Measurements from ENCODE around the gene PRSS56. TPM values are rescaled to one million over a fixed set of nuclear protein-coding genes. Genes with fewer than 3 reads are reported as not detected.

The PRSS56 gene
- total and polyA plus RNA-seq, 2 of the 13 experiments (the other 11 are each of a cell fraction or from before 2014, with no cell fraction given): not detected

GRCh38 chr2:232521959-232522622 lies 1.9 kb downstream of the PRSS56 start:
- FAIRE-seq (no peak), DNase-seq (ENCODE audit: low spot score) (no peak), ATAC-seq (peak; percentile 39)
- Histone ChIP-seq H3K9me3 (ENCODE audit: low read length) (no peaks in the 10 kb centered on the region), H3K27me3 (ENCODE audit: control insufficient read depth in 1 of 2, insufficient read depth in 2 of 2, low read length in 2 of 2) (peaks cover 31 to 86% of the 10 kb centered on the region in 2 experiments), H3K4me2 (ENCODE audit: low read depth, low read length) (peak overlapping the region; percentile 37; the same call in 1 of the 2 replicates), H3K4me3 (replicated peaks in 1 of 3; ENCODE audit: insufficient read depth in 1 of 3, low read depth in 2 of 3, low read length in 3 of 3) (peak overlapping the region in 1 of 3 experiments; percentile 33; a peak in 1 of 6 replicates), H3K27ac (ENCODE audit: extremely low read length, insufficient read depth, low read length) (no peak overlapping the region), H2AFZ (ENCODE audit: low read length) (no peak overlapping the region), H3K9ac (ENCODE audit: insufficient read depth, low read depth, low read length) (no peak overlapping the region), H3K79me2 (ENCODE audit: insufficient read depth, low read length) (no peaks in the 10 kb centered on the region), H4K20me1 (ENCODE audit: insufficient read depth, low read length) (no peaks in the 10 kb centered on the region; the same call in 1 of the 2 replicates), H3K36me3 (replicated peaks in 1 of 2; ENCODE audit: control insufficient read depth in 1 of 2, insufficient read depth in 2 of 2, low read length in 2 of 2) (no peaks in the 10 kb centered on the region), H3K4me1 (ENCODE audit: insufficient read depth, low read length) (peaks cover 32% of the 10 kb centered on the region)
- ChIA-PET POLR2A (no interaction called here), CTCF (ENCODE audit: low intra/inter-chr PET ratio, low total read pairs) (interaction anchor here (1.1 to 1.5 kb wide), 3 partner anchors 42 to 81 kb away, joined by 3 to 6 read pairs (median 3); no protein-coding TSS in a partner anchor)
- in situ Hi-C loops (cut with HindIII; ENCODE audit: extremely low pct_ligation_motif_present, low pct_unique_long_range_greater_than_20kb): no loop called here
- no TSS peak for BruUV-seq (replicated peaks)
- intact Hi-C loops (cut with micrococcal nuclease; ENCODE audit: unreplicated experiment): loop anchor here (5.0 to 10.0 kb wide), 3 partner anchors 45 to 617 kb away; no protein-coding TSS in a partner anchor
- 0% methylated on average over 3 of the region's 66 CpGs for whole genome bisulfite sequencing (ENCODE audit: low lambda C conversion rate)
- TF ChIP-seq DRAP1 (CRISPR knock-in tag; IDR thresholded peaks at IDR 0.05) (no peak), MTF1 (CRISPR knock-in tag; IDR thresholded peaks at IDR 0.05) (no peak), LCORL (IDR thresholded peaks at IDR 0.05) (no peak), LCORL (CRISPR knock-in tag; IDR thresholded peaks at IDR 0.05) (no peak), HMGA1 (CRISPR knock-in tag; conservative IDR thresholded peaks at IDR 0.05) (no peak), ZNF598 (CRISPR knock-in tag; IDR thresholded peaks at IDR 0.05; ENCODE audit: borderline replicate concordance) (0 out of 2 replicates have a peak, but pooled peaks have one; percentile 30), CTCF (CRISPR knock-in tag; IDR thresholded peaks at IDR 0.05) (peak; percentile 79), ZNF354B (CRISPR knock-in tag; IDR thresholded peaks at IDR 0.05) (no peak), EHMT2 (IDR thresholded peaks at IDR 0.05; ENCODE audit: borderline replicate concordance, low read depth, low read length) (no peak), ZNF17 (CRISPR knock-in tag; IDR thresholded peaks at IDR 0.05) (no peak), STAG1 (CRISPR knock-in tag; IDR thresholded peaks at IDR 0.05) (peak; percentile 81), TERF1 (CRISPR knock-in tag; IDR thresholded peaks at IDR 0.05) (no peak), NCOA2 (CRISPR knock-in tag; IDR thresholded peaks at IDR 0.05) (no peak), UBTF (CRISPR knock-in tag; IDR thresholded peaks at IDR 0.05) (no peak), NFIC (IDR thresholded peaks at IDR 0.05; ENCODE audit: low read length) (no peak), TBX2 (CRISPR knock-in tag; IDR thresholded peaks at IDR 0.05; ENCODE audit: borderline replicate concordance) (no peak), ZMYM3 (CRISPR knock-in tag; IDR thresholded peaks at IDR 0.05) (no peak), RAD21 (CRISPR knock-in tag; IDR thresholded peaks at IDR 0.05) (peak; percentile 96), SALL1 (CRISPR knock-in tag; IDR thresholded peaks at IDR 0.05) (peak; percentile 47; the same call in 1 of the 2 replicates), KDM2A (CRISPR knock-in tag; IDR thresholded peaks at IDR 0.05; ENCODE audit: borderline replicate concordance, low read depth) (peak; percentile 57; the same call in 1 of the 2 replicates)

Measured in HepG2 (cell line).